ENCODE results near the gene PLK5.
"Not testable (repeated sequence)": the region's sequence is repeated elsewhere in the genome, so short reads cannot be mapped to it uniquely, and the experiment has no call there.

The PLK5 gene

GRCh38 chr19:1507763-1508506 lies 15.9 kb upstream of the PLK5 start:
- DNase-seq: peak; percentile 96

- DNase-seq: no peak
Measured at GRCh38 chr19:1508507-1508856, 15.4 kb upstream of the PLK5 start.

GRCh38 chr19:1509602-1510441 lies 14.1 kb upstream of the PLK5 start:
- DNase-seq: no peak

GRCh38 chr19:1510442-1510806 lies 13.5 kb upstream of the PLK5 start:
- no peak for DNase-seq

- DNase-seq: no peak
Measured at GRCh38 chr19:1510807-1511206, 13.1 kb upstream of the PLK5 start.

- no peak for DNase-seq
Measured at GRCh38 chr19:1511318-1512317, 12.3 kb upstream of the PLK5 start.

- DNase-seq: peak; percentile 72
Measured at GRCh38 chr19:1512671-1513498, 11.0 kb upstream of the PLK5 start, which contains the start of gene ADAMTSL5. Gene ADAMTSL5, minus strand, starts transcription at chr19:1513019. Its CDS starts 2,076 bp downstream, at chr19:1510943.

GRCh38 chr19:1513499-1514294 lies 10.2 kb upstream of the PLK5 start:
- DNase-seq: peak; percentile 71

GRCh38 chr19:1514295-1514661 lies 9.6 kb upstream of the PLK5 start:
- no peak for DNase-seq

GRCh38 chr19:1514986-1515721 lies 8.7 kb upstream of the PLK5 start:
- no peak for DNase-seq

- DNase-seq: no peak
Measured at GRCh38 chr19:1516395-1516753, 7.5 kb upstream of the PLK5 start.

- DNase-seq: no peak
Measured at GRCh38 chr19:1518471-1518870, 5.4 kb upstream of the PLK5 start.

GRCh38 chr19:1519802-1520201 lies 4.1 kb upstream of the PLK5 start:
- not testable (repeated sequence) for DNase-seq

- DNase-seq: no peak
Measured at GRCh38 chr19:1520203-1520780, 3.6 kb upstream of the PLK5 start.

GRCh38 chr19:1521636-1522035 lies 2.2 kb upstream of the PLK5 start:
- DNase-seq: no peak

GRCh38 chr19:1522061-1522460 lies 1.8 kb upstream of the PLK5 start:
- no peak for DNase-seq

GRCh38 chr19:1522838-1523237 lies 1.0 kb upstream of the PLK5 start:
- DNase-seq: no peak

- no peak for DNase-seq
Measured at GRCh38 chr19:1524287-1524971, 552 bp downstream of the PLK5 start.

GRCh38 chr19:1524972-1525325 lies 1.1 kb downstream of the PLK5 start:
- DNase-seq: no peak
